BJ (cell line): ENCODE results near the gene VAMP1. TPM values are rescaled to one million over a fixed set of nuclear protein-coding genes. Genes with fewer than 3 reads are reported as not detected.

ENCODE experiments used
- CTCF ChIA-PET: fragments of 350-600 bp; formaldehyde crosslinking; extraction: SDS; loops from one replicate; lab custom pipeline; 2021; ENCODE audit warnings: antibody characterized with exemption, inconsistent platforms; lab: Yijun Ruan, JAX
- POLR2A ChIA-PET: fragments of 300-600 bp; sonication (Branson Sonifier 250); formaldehyde crosslinking; extraction: SDS; loops from one replicate; lab custom pipeline; 2021; ENCODE audit warnings: antibody characterized with exemption; lab: Charles Lee
- DNase-seq: peaks from one replicate; pipeline ENCODE4 v3.0.0-alpha.2; 2011; ENCODE audit warnings: low read depth
- H3K27me3 ChIP-seq: 2 replicates; pipeline ENCODE4 v1.6.0; 2011; ENCODE audit warnings: low read length; ENCODE audit not compliant: control insufficient read depth, insufficient read depth
- H3K36me3 ChIP-seq: 2 replicates; pipeline ENCODE4 v1.5.1; 2011; ENCODE audit warnings: low read length; ENCODE audit not compliant: control insufficient read depth, insufficient read depth
- H3K4me3 ChIP-seq: 2 replicates; pipeline ENCODE4 v1.5.1; 2011; ENCODE audit warnings: low read depth, mild to moderate bottlenecking, control low read depth, low read length
- polyA minus RNA-seq: library from RNA; depleted of rRNA, polyadenylated mRNA; stranded (reverse); fragments of >200 nt; gene quantifications from 2 replicates; pipeline ENCODE4 v1.2.3, GENCODE V29; 2011; rRNA and poly(A)+ RNA removed
- polyA plus RNA-seq: library from polyadenylated mRNA; depleted of rRNA; stranded (reverse); fragments of >200 nt; gene quantifications from 2 replicates; pipeline ENCODE4 v1.2.3, GENCODE V29; 2011; rRNA removed
- TF ChIP-seq, protein P1 (sequence below): IDR thresholded peaks from 2 replicates; pipeline ENCODE4 v1.5.1; 2011; ENCODE audit warnings: low read depth, mild to moderate bottlenecking, control low read depth, inconsistent platforms, low read length, moderate library complexity; ENCODE audit not compliant: insufficient read depth

The VAMP1 gene
- polyA plus RNA-seq, result 12.5 and 23.3 TPM in 2 replicates
- 3.3 and 4.6 TPM in 2 replicates for polyA minus RNA-seq

DNA sequence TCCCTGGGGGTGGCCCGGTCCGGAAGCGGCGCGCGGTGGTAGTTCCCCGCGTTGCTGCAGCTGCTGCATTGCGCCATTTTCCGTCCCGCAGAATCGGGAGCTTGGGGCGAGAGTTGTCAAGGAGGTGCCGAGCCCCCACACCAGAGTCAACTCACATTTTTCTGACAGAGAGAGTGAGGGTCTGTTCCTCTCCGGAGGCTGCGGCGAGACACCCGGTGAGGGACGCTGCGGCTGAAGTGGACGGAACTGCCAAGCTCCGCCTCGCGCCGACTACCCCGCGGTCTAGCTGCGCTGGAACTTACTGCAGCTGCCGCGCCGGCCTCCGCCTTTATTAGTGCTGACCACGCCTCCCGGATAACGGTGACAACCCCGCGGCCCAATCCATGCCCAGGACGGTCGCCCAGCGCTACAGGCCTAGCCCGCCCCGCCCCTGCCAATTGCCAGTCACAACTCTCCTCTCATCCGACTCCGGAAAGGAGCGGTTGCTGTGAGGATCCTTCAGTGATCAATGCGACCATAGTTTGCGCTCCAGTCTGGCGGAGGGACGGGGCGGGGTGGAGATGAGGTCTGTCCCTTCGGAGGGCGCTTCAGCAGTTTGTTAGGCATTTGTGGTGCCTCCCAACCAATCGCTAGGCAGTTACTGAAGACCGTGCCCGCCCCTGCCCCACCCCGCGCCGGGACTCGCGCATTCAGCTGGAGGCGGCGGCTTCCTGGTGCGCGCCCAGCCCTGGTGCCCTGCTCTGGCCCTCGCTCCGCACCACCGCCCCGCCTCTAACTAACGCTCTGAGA is at the start of gene VAMP1:
TSS of gene VAMP1 (minus strand) at position 303 of the 789 bp plus-strand sequence. CDS start at position 157, 146 bp downstream.
- peak; percentile 91 for DNase-seq
- TF ChIP-seq, protein P1, sequence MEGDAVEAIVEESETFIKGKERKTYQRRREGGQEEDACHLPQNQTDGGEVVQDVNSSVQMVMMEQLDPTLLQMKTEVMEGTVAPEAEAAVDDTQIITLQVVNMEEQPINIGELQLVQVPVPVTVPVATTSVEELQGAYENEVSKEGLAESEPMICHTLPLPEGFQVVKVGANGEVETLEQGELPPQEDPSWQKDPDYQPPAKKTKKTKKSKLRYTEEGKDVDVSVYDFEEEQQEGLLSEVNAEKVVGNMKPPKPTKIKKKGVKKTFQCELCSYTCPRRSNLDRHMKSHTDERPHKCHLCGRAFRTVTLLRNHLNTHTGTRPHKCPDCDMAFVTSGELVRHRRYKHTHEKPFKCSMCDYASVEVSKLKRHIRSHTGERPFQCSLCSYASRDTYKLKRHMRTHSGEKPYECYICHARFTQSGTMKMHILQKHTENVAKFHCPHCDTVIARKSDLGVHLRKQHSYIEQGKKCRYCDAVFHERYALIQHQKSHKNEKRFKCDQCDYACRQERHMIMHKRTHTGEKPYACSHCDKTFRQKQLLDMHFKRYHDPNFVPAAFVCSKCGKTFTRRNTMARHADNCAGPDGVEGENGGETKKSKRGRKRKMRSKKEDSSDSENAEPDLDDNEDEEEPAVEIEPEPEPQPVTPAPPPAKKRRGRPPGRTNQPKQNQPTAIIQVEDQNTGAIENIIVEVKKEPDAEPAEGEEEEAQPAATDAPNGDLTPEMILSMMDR, result peak; percentile 2; the same call in 1 of the 2 replicates
- ChIA-PET POLR2A (interaction anchor here (0.6 to 1.8 kb wide), 7 partner anchors 18 to 304 kb away, joined by 3 to 14 read pairs (median 5); partner anchors contain the start of gene GAPDH), CTCF (interaction anchor here (0.6 to 2.8 kb wide), 11 partner anchors 12 to 481 kb away, joined by 3 to 17 read pairs (median 5); partner anchors contain the start of gene MRPL51)
- peak within 1 kb of the TSS; percentile 68 for H3K4me3 ChIP-seq
- H3K27me3 ChIP-seq, result no peaks in the 10 kb centered on the region
- H3K36me3 ChIP-seq, result peaks cover 2% of the 10 kb centered on the region

GRCh38 chr12:6520186-6520585 is 49.7 kb upstream of the VAMP1 start:
- TF ChIP-seq, protein P1, result no peak
- DNase-seq, result no peak
- H3K27me3 ChIP-seq, result no peaks in the 10 kb centered on the region
- H3K36me3 ChIP-seq, result peaks cover 30% of the 10 kb centered on the region
- H3K4me3 ChIP-seq, result no peak overlapping the region
- POLR2A ChIA-PET, result no interaction called here
- CTCF ChIA-PET, result no interaction called here

GRCh38 chr12:6508087-6508486 is 37.6 kb upstream of the VAMP1 start:
- POLR2A ChIA-PET, result no interaction called here
- CTCF ChIA-PET, result no interaction called here

GRCh38 chr12:6507102-6507998 is 36.9 kb upstream of the VAMP1 start:
- H3K36me3 ChIP-seq, result peaks cover 5% of the 10 kb centered on the region
- no peak for DNase-seq
- POLR2A ChIA-PET, result no interaction called here
- no peaks in the 10 kb centered on the region for H3K27me3 ChIP-seq
- no peak overlapping the region for H3K4me3 ChIP-seq
- CTCF ChIA-PET, result interaction anchor here (0.6 kb wide), 1 partner anchor 317 kb away, joined by 3 read pairs; no protein-coding TSS in a partner anchor
- TF ChIP-seq, protein P1, result no peak

More at GRCh38 chr12:6508087-6508486, 37.6 kb upstream of the VAMP1 start:
- peaks cover 7% of the 10 kb centered on the region for H3K36me3 ChIP-seq
- H3K27me3 ChIP-seq, result no peaks in the 10 kb centered on the region
- H3K4me3 ChIP-seq, result no peak overlapping the region
- DNase-seq, result no peak
- TF ChIP-seq, protein P1, result no peak
